Tibial artery (tissue), 4 donors: Measurements from ENCODE around the gene ZBP1.

Experiments
- DNase-seq, 2 donors: peaks; one replicate each; pipeline ENCODE4 v3.0.0-alpha.2; 2019
- H3K27ac ChIP-seq, 2 donors: fragments of 200-600 bp; sonication (generic) in 1 of 2; 1 replicate in 1 of 2; 2 replicates in 1 of 2; pipeline ENCODE4 v1.5.1; 2018 to 2019; ENCODE audit warnings: mild to moderate bottlenecking in 1 of 2
- H3K27me3 ChIP-seq, 2 donors: fragments of 200-600 bp; sonication (generic) in 1 of 2; one replicate each; pipeline versions ENCODE4 v1.5.1 to v1.6.0; 2016 to 2019
- H3K36me3 ChIP-seq, 3 donors: fragments of 200-600 bp; sonication (generic) in 2 of 3; one replicate each; pipeline ENCODE4 v1.5.1; 2016 to 2019; ENCODE audit warnings: mild to moderate bottlenecking in 2 of 3
- H3K4me1 ChIP-seq, 4 donors: fragments of 200-600 bp; sonication (generic) in 2 of 4; 1 replicate in 3 of 4; 2 replicates in 1 of 4; pipeline ENCODE4 v1.5.1; 2016 to 2019
- H3K4me3 ChIP-seq, 2 donors: fragments of 200-600 bp; sonication (generic) in 1 of 2; 1 replicate in 1 of 2; 2 replicates in 1 of 2; pipeline ENCODE4 v1.5.1; 2018 to 2019; ENCODE audit warnings: mild to moderate bottlenecking in 2 of 2
- H3K9me3 ChIP-seq, 3 donors: fragments of 200-600 bp; sonication (generic) in 1 of 3; one replicate each; pipeline ENCODE4 v1.5.1; 2016 to 2019
- intact Hi-C: fragments of 100-400 bp; cut with DNase I; formaldehyde crosslinking; loops from one replicate; pipeline ENCODE4 v1.15.0; 2023; ENCODE audit warnings: low total_unique reads
- TF ChIP-seq, protein P1 (sequence below), 2 experiments: fragments of 200-600 bp in 1 of 2; fragments of 450-650 bp in 1 of 2; IDR thresholded peaks; one replicate each; pipeline ENCODE4 v1.5.1; 2017 to 2019; ENCODE audit warnings: antibody characterized with exemption in 2 of 2, mild to moderate bottlenecking in 1 of 2, moderate library complexity in 1 of 2

The ZBP1 gene

DNA sequence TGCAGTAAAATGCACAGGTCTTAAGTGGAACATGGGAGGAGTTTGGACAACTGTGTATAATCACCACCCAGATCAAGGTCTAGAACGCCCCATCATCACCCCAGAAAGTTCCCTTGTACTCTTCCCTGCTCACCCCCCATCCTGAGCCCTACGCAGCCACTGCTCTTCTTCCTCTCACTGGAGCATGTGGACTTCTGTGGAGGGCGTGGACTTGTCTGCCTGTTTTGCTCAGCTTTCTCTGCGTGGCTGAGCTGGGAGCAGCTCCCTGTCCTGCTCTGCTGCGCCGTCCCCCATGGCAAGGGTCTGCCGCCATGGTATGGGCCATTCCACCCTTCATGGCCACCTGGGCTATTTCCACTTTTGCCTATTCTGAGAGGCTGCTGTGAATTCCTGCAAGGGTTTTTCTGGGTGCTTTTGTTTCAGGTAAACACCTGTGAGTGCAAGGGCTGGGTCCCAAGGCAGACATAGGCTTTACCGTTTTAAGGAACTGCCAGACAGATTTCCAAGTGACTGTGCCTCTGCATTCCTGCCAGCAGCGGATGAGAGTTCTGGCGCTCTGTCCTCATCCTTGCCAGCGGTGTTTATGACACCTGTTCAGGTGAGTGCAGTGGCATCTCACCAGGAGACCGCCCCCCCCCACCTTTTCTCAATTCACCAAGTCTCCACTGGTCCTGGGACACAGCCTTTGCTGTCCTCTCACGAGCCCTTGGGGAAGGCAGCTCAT is 39.6 kb downstream of the ZBP1 start:
- Histone ChIP-seq H3K9me3 (no peaks in the 10 kb centered on the region), H3K27me3 (peaks cover 0 to 31% of the 10 kb centered on the region in 2 donors), H3K4me3 (no peak overlapping the region), H3K36me3 (no peaks in the 10 kb centered on the region), H3K4me1 (peaks cover 0 to 60% (median 26%) of the 10 kb centered on the region in 4 donors), H3K27ac (peak overlapping the region; percentile 87 to 95)
- intact Hi-C loops = loop anchor here (5.0 to 10.0 kb wide), 2 partner anchors 193 to 564 kb away; no protein-coding TSS in a partner anchor
- DNase-seq = no peak
- TF ChIP-seq, protein P1, sequence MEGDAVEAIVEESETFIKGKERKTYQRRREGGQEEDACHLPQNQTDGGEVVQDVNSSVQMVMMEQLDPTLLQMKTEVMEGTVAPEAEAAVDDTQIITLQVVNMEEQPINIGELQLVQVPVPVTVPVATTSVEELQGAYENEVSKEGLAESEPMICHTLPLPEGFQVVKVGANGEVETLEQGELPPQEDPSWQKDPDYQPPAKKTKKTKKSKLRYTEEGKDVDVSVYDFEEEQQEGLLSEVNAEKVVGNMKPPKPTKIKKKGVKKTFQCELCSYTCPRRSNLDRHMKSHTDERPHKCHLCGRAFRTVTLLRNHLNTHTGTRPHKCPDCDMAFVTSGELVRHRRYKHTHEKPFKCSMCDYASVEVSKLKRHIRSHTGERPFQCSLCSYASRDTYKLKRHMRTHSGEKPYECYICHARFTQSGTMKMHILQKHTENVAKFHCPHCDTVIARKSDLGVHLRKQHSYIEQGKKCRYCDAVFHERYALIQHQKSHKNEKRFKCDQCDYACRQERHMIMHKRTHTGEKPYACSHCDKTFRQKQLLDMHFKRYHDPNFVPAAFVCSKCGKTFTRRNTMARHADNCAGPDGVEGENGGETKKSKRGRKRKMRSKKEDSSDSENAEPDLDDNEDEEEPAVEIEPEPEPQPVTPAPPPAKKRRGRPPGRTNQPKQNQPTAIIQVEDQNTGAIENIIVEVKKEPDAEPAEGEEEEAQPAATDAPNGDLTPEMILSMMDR (IDR thresholded peaks at IDR 0.05) = no peak

DNA sequence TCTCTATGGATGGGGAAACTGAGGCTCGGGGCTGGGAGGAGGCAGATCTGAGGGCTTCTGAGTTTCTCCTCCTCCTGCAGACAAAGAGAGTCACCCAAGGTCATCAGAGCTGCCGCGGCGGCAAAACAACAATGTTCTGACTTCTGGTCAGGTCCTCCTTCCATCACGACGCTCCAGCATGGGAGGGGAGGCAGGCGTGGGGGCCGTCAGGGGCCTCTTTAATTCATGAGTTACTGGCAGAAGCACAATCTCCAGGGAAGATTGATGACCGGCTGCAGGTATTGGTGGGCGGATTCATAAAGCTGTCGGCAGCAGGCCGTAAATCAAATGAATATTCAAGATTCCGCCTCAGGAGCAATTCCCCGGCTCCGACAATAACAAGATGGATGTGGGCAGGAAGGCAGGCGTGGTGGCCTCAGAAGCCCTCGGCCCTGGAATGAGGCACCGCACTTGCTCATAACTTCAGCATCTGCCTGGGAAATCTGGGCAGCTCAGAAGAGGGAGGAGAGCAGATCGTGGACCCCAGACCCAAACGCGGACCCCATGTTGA is 40.3 kb downstream of the ZBP1 start:
- Histone ChIP-seq H3K4me1 (peaks cover 0 to 53% (median 26%) of the 10 kb centered on the region in 4 donors), H3K27ac (no peak overlapping the region), H3K27me3 (peaks cover 0 to 31% of the 10 kb centered on the region in 2 donors), H3K9me3 (no peaks in the 10 kb centered on the region), H3K36me3 (no peaks in the 10 kb centered on the region), H3K4me3 (no peak overlapping the region)
- intact Hi-C loops = loop anchor here (5.0 to 10.0 kb wide), 2 partner anchors 193 to 565 kb away; no protein-coding TSS in a partner anchor
- TF ChIP-seq, protein P1 (IDR thresholded peaks at IDR 0.05) = no peak
- no peak for DNase-seq

DNA sequence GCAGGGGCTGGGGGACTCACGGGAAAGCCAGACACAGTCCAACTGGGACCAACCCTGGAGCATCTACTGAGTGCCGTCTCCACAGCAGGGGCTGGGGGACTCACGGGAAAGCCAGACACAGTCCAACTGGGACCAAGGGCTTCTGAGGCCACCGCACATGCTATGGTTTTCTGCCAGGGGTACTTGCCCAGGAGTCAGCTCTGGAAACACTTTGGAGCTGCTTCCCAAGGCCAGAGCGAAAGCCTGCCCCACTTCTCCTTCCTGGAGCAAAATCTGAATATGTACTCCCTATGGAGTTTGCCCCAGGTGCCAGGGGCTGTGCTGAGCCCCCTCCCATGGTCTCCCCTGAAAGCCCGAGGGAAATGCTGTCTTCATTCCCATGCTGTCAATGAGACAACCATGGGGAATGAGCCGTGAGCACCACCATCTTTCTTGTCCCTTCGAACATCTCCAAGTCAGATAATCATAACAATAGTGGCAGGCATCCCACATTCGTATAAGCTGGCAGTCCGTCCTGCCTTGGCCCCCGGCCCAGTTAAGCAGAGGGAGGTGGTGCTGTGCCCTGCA is 40.8 kb downstream of the ZBP1 start:
- Histone ChIP-seq H3K27me3 (peaks cover 0 to 31% of the 10 kb centered on the region in 2 donors), H3K36me3 (no peaks in the 10 kb centered on the region), H3K4me3 (no peak overlapping the region), H3K9me3 (no peaks in the 10 kb centered on the region), H3K4me1 (peaks cover 0 to 48% (median 26%) of the 10 kb centered on the region in 4 donors), H3K27ac (no peak overlapping the region)
- TF ChIP-seq, protein P1 (IDR thresholded peaks at IDR 0.05) = no peak
- no peak for DNase-seq
- intact Hi-C loops = no loop called here

DNA sequence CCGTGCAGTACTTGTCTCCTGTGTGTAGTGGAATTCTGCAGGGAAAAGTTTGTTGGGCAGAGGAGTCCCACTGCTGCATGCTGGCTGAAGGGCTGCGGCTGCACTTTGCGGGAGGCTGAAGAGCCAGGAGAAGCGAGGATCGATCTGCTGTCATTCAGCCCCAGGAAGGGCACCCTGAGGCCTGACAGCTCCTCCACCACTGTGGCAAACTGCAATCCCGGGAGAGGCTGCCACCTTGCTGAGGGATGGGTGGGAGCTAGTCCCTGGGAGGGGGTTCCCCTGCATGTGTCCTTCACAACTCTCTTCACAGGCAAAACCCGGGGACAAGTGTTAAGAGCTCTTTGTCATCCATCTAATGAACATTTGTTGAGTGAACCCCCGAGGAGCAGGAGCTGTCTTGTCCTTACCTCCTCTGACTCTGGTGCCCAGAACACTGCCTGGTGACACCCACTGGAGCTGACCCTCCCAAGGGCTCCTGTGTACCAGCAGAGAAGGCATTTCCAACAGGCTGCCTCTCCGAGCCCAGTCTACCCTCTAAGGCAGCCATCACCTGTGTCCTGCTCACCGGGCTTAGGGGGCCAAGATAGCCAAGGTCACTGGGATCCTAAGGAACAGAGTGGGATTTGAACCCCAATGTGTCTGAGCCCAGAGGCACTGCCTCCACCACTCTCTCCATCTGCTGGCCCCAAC is 41.6 kb downstream of the ZBP1 start:
- H3K4me3 ChIP-seq = no peak overlapping the region
- TF ChIP-seq, protein P1 (IDR thresholded peaks at IDR 0.05) = no peak
- peaks cover 0 to 31% of the 10 kb centered on the region in 2 donors for H3K27me3 ChIP-seq
- H3K4me1 ChIP-seq = peaks cover 0 to 40% (median 26%) of the 10 kb centered on the region in 4 donors
- H3K27ac ChIP-seq = no peak overlapping the region
- no peak for DNase-seq
- no peaks in the 10 kb centered on the region for H3K9me3 ChIP-seq
- intact Hi-C loops = no loop called here
- H3K36me3 ChIP-seq = no peaks in the 10 kb centered on the region

DNA sequence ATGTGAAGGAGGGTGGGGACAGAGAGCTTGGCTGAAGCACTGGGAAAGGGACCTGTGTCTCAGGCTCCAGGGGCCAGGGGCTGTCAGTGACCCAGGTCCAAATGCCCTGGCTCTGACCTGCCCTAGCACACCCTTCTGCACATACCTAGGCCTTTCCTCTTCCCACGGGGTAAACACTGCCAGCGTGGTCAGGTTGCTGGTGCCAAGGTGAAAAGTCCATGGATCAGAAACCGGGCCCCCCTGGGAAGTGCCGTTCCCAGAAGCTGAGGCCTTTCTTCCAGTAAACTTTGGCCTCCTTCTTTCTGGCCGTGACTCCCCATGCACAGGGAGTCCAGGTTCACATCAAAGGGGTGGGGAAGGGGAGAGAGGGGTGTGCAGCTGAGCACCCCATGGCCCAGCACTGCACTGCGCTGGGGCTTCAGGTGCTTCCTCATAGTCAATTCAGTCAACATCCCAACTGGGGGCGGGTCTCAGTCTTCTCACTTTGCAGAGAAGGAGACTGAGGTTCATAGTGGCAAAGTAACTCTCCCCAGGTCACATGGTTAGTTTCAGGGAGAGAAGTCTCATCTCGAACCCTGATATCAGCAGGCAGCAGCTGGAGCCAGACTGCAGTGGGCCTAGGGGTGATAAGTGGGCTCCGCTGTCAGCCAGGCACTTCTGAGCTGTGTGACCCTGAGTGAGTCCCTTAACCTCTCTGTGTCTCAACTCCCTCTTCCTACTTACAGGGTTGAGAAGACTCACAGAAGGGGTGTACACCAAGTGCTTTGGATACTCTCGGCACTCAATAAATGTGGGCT is 42.3 kb downstream of the ZBP1 start:
- TF ChIP-seq, protein P1 (IDR thresholded peaks at IDR 0.05) = no peak
- Histone ChIP-seq H3K9me3 (no peaks in the 10 kb centered on the region), H3K36me3 (no peaks in the 10 kb centered on the region), H3K4me1 (peaks cover 0 to 32% (median 19%) of the 10 kb centered on the region in 4 donors), H3K27me3 (peaks cover 0 to 36% of the 10 kb centered on the region in 2 donors), H3K4me3 (no peak overlapping the region), H3K27ac (no peak overlapping the region)
- DNase-seq = no peak
- intact Hi-C loops = no loop called here
